NCI-H1048 (cell line): ENCODE measurements around the gene CDH9.

Experiments used
- DNase-seq: peaks from one replicate; lab custom pipeline; 2025; lab: John Stamatoyannopoulos, UW

Gene CDH9, protein sequence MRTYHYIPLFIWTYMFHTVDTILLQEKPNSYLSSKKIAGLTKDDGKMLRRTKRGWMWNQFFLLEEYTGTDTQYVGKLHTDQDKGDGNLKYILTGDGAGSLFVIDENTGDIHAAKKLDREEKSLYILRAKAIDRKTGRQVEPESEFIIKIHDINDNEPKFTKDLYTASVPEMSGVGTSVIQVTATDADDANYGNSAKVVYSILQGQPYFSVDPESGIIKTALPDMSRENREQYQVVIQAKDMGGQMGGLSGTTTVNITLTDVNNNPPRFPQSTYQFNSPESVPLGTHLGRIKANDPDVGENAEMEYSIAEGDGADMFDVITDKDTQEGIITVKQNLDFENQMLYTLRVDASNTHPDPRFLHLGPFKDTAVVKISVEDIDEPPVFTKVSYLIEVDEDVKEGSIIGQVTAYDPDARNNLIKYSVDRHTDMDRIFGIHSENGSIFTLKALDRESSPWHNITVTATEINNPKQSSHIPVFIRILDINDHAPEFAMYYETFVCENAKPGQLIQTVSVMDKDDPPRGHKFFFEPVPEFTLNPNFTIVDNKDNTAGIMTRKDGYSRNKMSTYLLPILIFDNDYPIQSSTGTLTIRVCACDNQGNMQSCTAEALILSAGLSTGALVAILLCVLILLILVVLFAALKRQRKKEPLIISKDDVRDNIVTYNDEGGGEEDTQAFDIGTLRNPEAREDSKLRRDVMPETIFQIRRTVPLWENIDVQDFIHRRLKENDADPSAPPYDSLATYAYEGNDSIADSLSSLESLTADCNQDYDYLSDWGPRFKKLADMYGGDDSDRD

DNA sequence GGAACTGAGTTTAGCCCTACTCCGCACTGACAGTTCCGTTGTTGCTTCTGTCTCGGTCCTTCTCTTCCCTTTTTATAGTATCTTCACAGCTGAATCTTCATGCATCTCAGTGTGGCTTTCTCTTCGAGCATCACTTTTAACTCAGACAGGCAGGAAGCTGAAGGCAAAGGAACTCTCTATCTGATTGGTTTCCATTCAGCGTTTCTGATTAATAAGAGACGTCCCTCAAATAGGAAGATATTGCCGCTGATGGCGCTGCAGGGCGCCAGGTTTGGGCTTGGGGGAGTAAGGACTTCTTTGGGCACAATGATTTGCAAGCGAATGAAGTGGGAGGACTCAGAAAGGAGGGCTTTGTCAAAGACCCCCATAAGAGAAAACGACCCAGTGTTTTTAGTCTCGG, at the start of gene CDH9:
TSS of gene CDH9 (minus strand) at position 111 of the 400 bp plus-strand sequence. CDS start 50,253 bp downstream, outside the sequence.
- DNase-seq = no peak

DNA sequence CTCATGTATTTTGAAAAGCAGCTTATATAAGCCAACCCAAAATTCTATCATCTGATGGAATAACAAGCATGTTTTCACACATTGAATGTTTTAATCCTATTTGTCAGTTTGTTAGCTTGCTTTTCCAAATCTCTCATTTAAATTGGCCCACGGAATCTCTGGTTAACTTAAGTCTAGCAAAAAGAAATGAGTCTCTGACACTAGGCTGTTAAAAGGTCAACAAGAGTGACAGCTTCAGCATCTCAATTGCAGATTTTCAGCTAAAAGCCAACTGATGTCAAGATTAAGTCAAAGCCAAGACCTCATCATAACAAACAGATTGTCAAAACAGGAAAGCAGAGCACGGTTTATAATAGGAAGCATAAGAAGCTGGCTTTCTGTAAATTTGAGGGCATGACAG, 49.4 kb upstream of the CDH9 start:
- no peak for DNase-seq

DNA sequence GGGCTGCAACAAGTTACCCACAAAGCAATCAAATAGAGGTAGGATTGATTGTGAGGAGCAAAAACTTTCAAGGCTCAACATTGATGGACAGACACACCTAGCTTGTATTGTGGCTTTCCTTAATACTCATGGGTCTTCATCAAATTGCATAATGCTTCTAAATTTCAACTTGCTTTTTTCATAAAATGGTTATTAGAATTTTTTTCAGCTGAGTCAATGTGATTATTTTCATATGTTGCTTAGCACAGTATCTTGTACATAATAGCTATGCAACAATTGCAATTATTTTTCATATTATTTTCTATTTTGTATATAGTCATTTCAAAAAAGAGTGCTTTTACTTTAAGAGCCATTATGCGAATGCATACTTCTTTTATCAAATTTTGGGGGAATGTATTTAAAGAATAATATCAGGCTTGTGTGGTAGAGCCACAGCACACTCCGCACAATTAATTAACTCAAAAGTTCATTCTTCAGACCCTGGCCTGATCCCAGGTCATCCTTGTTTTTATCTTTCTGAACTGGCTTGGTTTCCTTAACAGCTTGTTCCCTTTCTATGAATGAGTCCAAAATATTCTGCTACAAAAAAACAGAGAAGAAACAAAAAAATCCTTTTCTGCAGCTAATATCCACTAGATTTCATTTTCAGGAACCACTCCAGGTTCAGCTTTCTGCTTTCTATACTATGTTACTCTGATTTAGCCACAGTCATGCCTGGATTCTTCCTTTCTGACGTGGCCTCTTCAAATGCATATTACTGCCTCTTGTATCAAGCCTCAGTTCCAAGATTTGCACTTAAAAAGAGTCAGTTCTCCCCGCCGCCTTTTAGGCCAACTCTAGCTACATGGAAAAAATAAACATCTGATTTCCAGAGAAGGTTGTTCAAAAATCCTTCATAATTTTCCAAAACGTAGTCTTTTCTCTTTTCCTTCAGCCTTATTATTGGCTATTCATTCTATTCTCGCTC, 45.3 kb upstream of the CDH9 start:
- no peak for DNase-seq

DNA sequence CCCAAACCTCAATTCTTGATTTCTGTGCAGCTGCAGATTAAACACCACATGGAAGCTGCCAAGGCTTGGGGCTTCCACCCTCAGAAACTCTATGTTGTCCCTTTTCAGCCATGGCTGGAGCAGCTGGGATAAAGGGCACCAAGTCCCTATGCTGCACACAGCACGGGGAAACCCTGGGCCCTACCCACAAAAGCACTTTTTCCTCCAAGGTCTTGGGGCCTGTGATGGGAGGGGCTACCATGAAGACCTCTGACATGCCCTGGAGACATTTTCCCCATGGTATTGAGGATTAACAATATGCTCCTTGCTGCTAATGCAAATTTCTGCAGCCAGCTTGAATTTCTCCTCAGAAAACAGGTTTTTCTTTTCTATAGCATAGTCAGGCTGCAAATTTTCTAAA, 41.8 kb upstream of the CDH9 start:
- DNase-seq = no peak

DNA sequence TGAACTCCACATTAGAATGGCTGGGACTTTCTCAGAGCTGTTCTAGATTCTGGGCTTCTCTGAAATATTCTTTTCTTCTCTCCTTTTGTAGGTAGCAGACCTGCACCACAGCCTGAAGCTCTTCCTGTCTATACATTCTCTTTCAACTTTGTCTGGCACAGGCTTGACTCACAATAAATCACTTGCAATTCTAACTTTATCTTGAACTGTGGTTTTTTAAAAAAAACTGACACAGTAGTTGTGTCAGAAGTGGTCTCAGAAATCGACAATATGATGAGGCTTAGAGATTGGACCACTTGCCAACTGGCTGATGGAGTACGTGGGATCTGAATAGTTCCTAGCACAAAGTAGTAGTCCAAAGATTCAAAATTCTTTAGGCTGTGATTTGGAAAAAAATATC, 24.1 kb upstream of the CDH9 start:
- DNase-seq = no peak

DNA sequence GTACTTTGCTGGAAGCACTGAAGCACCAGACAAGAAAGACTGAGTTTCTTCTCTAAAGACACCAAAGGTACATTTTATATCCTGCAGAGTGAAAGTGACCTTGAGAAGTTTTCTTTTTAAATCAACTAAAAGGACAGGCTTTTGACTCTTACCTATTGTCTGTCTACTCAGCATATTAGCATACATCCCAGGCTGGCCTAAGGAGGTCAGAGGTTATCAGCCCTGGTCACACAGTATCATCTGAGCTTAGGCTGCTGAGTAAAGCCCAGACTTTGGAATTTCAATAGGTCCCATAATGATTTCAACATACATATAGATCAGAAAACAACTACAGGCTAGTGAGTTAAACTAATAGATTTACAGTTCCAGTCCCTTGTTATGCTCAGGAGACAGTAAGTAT, 10.1 kb upstream of the CDH9 start:
- DNase-seq = no peak

DNA sequence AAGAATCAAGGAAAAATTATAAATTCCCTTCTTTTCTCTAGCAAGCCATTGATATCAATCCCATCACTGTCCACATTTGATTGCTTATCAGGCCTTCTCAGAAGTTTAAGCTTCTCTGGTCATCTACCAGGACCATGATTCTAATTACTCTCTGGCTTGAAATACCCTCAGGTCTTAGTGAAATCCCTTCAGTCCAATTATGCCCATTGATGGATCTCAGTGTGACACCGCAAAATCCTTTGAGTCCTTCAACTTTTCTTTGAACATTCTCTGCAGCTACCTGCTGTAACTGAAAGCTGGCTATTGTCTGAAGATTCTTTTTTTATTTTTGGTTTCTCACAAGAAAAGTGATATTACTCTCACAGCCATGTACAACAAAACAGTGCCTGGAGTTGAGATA, 3.0 kb upstream of the CDH9 start:
- DNase-seq = no peak

DNA sequence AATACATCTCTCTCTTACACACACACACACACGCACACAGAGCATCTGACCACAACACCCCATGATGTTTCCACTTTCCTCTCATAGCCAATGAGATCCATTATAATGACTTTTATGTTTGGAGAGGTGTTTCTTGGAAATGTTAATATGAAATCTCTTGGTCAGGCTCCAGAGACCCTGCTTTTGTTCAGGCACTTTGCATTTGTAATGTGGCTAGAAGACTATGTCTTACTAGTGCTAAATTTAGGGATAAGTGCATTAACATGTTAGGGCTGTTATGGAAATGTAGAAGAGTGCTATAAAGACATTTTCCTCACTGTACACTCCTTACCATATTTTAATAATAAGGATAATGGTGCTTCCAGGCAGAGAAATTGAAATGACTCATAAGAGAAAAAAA, 3.8 kb downstream of the CDH9 start:
- no peak for DNase-seq

DNA sequence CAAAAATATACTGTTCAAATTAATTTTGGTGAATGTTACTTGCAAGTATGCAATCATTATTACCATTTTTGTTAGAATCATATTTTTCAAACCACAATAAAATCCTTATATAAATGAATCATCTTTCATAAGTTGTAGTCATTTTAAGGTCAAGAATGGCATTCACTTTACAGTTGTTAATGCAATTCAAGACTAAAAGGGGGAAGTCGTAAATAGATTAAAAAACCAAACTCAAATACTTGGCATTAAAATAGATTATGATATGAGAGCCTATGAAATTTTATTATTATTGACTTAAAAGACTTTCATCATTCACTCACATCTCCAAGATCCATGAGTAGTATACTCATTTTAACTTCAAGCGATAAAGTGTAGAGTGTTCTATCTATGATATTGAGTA, 11.6 kb downstream of the CDH9 start:
- no peak for DNase-seq

DNA sequence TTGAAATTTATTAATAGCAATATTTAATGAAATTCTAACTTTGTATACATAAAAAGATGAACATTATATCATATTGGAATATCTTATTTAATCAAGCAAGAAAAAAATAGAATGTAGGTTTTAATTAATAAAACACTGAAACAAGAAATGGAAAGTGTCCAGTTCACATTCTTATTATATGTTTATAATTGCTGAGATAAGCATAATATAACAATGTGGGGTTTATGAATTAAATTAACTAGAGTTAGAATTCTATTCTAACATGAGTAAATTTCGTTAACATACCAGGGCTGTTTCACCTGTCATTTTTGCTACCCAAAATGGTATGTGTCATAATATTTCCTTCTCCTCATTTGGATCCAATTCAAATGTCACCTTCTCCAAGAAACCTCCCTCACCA, 12.3 kb downstream of the CDH9 start:
- DNase-seq = no peak

DNA sequence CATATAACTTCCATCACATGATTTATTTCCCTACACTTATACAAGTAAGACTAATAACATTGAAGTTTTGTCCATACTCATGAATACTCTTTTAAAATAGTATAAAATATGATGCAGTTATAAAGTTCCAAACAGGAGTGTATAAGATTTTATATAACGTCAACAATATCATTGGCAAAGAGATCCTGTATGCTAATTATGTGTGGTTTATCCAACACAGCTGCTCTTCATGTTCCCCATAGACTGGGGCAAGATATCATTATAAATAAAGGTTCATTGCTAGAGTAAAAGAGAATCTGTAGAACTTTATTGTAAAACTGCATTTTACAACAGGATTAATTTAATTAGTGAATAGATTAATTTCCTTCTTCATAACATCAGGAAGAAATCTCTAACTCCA, 16.9 kb downstream of the CDH9 start:
- no peak for DNase-seq

DNA sequence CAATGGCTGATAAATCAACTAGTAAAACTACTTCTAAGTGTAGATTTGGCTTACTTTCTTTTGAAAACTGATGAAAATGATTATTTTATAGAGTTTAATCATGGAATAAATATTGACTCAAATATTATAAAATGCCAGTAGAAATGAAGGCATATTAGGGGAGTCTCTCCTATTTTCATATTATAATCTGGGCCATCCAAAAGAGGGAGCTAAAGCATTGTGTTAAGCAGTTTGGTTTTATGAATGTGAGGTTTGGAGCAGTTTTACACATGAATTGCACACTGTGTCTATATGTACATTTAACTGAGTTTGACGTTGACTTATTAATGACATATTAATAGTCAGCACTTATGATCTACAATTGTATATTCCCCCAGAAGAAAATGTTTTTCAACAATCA, 17.4 kb downstream of the CDH9 start:
- no peak for DNase-seq

DNA sequence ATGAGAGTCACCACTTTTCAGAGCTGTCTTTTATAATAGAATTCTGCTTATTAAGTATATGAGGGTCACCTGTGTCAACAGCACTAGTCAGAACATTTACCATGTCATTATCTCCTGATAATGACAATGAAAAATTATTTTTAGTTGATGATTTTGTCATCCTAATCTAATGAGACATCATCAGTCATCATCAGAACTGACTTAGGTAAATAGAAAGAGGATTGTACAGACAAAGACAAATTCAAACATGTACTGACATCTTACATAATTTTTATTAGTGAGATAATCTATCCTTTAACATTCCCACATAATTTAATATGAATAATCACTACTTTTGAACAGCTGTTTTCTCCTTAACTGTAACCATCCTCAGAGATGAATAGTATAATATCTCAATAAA, 22.6 kb downstream of the CDH9 start:
- DNase-seq = no peak

DNA sequence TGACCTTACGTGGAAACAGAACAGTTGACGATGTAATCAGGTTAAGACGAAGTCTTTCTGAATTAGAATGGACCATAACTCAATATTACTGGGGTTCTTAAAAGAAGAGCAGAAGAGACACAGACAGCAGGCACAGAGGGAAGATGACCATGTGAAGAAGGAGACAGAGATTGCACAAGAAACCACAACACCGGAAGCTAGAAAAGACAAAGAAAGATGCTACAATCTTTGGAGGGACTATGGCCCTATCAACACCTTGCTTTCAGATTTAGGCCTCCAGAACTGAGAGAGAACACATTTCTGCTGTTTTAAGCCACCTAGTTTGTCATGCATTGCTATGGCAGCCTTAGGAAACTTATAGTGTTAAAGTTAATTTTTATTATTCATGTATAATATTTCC, 27.1 kb downstream of the CDH9 start:
- no peak for DNase-seq

DNA sequence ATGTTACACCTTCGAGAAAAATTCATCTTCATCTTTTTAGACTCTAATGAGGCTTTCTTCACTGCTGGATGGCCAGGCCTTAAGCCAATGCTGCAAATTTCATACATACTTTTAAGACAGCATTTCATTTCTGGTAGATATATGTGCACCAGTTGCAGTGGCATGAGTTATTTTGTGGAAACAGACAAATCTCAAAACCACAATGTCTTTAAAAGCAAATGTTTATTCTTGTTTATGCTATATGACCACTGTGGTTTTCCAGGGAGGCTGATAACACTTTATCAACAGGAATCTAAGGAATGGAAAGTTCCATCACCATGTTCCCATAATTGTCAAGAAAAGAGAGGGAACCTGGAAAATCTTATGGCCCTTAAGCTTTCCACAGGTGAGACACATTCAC, 27.7 kb downstream of the CDH9 start:
- DNase-seq = no peak

DNA sequence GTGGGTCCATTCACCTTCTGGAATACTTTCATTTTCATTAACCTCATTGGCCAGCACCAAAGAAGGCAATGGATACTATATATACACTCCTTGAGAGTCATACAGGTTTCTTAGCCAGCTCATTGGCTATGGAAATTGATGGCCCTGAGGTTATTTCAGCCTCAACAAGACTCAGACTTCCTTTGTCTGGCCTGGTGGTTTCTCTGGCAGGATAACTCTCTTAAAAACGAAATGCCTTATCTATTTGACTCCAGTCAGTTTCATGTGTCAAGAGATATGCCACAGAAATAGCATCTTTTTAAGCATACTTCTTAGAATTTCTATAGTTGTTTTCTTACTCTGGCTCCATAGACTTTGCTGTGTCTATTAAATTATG, 28.9 kb downstream of the CDH9 start:
- no peak for DNase-seq

DNA sequence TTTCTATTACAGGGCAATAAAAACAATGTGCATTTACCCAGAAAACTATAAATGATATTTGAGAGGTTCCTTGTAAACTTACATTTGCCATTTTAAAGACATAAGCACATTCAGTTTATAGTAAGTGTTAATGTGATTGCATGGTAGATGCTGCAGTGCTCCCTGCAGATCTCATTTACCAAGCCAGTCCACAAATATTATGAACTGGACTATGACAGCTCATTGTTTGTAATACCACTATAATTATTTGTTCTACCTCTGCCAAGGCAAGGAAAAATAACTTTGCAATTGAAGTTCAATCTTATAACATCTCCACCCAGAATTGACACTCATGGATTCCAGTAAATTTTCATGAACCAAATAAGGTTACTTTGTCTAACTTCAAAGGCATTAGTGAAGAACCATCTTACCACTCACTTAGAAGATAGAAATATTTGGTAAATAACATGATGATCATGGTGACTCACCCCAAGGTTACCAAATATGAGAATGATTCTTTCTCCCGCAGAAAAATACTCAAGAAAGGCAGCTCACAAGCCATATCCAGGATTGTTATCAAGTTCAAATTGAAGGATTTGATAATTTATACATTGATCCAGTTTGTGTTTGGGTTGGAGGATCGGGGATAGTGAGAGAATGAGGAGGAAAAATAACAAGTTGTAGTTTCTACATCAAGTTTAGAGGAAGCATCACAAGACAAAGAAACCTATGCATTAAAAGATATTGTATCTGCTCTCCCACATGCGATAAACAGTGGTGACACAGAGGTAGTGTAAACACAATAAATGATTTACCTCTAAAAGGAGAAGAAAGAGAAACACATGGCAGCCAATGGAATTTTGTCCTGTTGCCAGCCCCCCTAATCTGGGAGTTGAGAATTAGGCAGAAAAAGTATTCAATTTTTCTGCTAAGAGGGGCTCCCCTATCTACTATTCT, 29.5 kb downstream of the CDH9 start:
- DNase-seq = no peak

DNA sequence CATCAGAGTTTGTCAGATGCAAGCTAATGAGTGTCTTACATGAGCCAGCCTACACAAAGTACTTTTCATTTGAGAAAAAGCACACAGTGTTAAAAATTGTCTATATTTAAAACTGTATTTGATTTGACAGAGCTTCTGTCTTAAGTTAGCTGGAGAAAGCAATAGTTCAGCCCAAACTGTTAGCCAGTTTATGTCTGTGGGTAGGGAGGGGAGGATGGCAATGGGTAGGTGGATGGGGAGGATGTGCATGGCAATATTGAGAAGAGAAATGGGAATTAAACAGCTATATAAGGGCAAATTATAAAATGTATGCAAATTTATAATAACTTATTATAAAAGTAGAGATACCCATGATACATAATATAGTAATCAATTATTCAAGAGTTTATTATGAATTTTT, 31.3 kb downstream of the CDH9 start:
- DNase-seq = no peak

DNA sequence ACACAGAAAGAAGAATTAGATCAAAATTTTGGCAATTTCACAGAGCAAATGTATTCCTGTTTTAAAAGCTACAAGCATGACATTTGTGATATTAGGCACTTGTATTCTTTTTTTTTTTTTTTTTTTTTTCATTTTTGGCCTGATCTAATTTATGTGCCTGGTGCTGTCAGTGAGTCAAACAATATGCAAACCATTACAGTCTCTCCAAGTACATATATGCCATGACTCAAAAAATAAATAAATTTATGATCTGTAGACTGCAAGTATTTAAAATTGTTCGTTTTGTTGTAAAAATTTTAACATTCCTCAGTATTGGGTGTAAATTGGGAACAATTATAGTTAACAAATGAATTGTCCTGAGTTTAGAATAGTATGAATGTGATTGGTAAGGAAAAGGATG, 51.4 kb downstream of the CDH9 start:
- no peak for DNase-seq

DNA sequence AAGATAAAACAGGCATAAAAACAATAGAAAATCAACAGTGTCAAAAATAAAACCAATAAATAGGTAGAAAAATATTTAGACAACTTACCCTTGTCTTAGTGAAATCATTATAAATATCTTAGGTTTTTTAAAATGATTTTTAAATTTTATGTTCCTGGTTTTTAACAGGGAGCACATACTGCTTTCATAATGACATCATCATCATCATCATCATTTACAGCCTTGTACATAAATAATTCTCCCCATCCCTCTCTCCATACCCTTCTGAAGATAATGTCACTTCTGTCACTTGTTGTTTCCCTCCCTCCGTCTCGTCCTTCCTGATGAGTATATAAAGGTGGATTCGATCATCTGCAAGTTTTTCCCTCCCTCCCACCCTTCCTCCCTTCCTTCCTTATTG, 56.6 kb downstream of the CDH9 start:
- no peak for DNase-seq

DNA sequence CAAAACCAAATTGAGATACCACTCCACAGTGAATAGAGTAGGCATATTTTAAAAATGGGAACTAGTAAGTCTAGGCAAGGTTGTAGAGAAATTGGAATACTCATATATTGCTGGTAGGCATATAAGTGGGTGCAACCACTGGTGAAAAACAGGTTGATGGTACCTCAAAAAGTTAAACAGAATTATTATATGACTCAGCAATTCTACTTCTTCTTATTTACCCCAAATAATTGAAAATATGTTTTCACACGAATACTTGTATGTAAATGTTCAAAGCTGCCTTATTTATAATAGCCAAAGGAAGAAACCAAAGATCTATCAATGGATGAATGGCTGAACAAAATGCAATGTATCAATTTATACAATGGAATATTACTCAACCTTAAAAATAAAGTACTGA, 79.1 kb downstream of the CDH9 start:
- DNase-seq = no peak
